ENCODE results near the gene CELSR3. TPM values are rescaled to one million over a fixed set of nuclear protein-coding genes. Genes with fewer than 3 reads are reported as not detected.

CELSR3 gene
- total RNA-seq, 1 experiment from 2014 or later: 1.1 TPM

DNA sequence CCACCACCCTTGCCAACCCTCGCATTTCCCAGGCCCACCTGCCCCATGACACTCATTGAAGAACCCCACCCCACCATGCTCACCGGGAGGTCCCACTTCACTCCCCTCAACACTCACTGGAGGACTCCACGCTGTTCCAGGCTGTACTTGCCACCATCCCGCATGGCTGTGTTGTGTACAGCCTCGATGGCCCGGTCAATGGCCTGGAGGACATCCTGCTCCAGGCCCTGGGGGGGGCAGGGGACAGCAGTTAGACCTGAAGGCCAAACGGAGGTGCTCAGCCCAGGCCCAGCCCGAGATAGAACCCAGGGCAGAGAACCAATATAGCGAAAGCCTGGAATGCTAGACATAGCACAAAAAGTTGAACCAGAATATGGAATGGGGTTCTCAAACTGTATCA, 20.1 kb upstream of the CELSR3 start:
- H2AFZ ChIP-seq (ENCODE audit: low read length): no peak overlapping the region
- ATAC-seq (no peak), DNase-seq (no peak)
- 0 out of 2 replicates have a peak, but pooled peaks cover 7% of the 10 kb centered on the region for H4K20me1 ChIP-seq (ENCODE audit: low read length)
- H3K27ac ChIP-seq (ENCODE audit: low read length): no peak overlapping the region
- TF ChIP-seq, protein P1, sequence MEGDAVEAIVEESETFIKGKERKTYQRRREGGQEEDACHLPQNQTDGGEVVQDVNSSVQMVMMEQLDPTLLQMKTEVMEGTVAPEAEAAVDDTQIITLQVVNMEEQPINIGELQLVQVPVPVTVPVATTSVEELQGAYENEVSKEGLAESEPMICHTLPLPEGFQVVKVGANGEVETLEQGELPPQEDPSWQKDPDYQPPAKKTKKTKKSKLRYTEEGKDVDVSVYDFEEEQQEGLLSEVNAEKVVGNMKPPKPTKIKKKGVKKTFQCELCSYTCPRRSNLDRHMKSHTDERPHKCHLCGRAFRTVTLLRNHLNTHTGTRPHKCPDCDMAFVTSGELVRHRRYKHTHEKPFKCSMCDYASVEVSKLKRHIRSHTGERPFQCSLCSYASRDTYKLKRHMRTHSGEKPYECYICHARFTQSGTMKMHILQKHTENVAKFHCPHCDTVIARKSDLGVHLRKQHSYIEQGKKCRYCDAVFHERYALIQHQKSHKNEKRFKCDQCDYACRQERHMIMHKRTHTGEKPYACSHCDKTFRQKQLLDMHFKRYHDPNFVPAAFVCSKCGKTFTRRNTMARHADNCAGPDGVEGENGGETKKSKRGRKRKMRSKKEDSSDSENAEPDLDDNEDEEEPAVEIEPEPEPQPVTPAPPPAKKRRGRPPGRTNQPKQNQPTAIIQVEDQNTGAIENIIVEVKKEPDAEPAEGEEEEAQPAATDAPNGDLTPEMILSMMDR (conservative IDR thresholded peaks at IDR 0.05; ENCODE audit: low read depth, low read length): no peak
- no peak for TF ChIP-seq EZH2phosphoT487 (IDR thresholded peaks at IDR 0.05; ENCODE audit: borderline replicate concordance, low read length)
- TF ChIP-seq EZH2 (IDR thresholded peaks at IDR 0.05; ENCODE audit: low read length, unreplicated experiment): no peak
- H3K27me3 ChIP-seq (ENCODE audit: low read length): no peaks in the 10 kb centered on the region
- H3K36me3 ChIP-seq (ENCODE audit: low read depth, low read length): peaks cover 42% of the 10 kb centered on the region
- no peaks in the 10 kb centered on the region for H3K9me3 ChIP-seq (ENCODE audit: low read length)
- peaks cover 30% of the 10 kb centered on the region for H3K79me2 ChIP-seq (ENCODE audit: low read length)
- ChIA-PET CTCF (no interaction called here), POLR2A (ENCODE audit: unreplicated experiment) (no interaction called here)
- intact Hi-C loops (cut with micrococcal nuclease): loop anchor here (5.0 kb wide), 1 partner anchor 120 kb away; the partner anchor contains the start of gene UCN2
- no TSS peak for BruUV-seq (replicated peaks)
- H3K4me1 ChIP-seq (ENCODE audit: insufficient read depth, low read length): peaks cover 20% of the 10 kb centered on the region
- peak overlapping the region; percentile 90; the same call in 1 of the 2 replicates for H3K4me3 ChIP-seq (ENCODE audit: low read length)
- peaks cover 4% of the 10 kb centered on the region for H3F3A ChIP-seq (ENCODE audit: low read length, unreplicated experiment)
- peak overlapping the region; percentile 96; the same call in 1 of the 2 replicates for H3K4me2 ChIP-seq (ENCODE audit: low read length)
- H3K9me2 ChIP-seq (replicated peaks; ENCODE audit: low read length): no peaks in the 10 kb centered on the region
- H3K9ac ChIP-seq (ENCODE audit: low read length): no peak overlapping the region

DNA sequence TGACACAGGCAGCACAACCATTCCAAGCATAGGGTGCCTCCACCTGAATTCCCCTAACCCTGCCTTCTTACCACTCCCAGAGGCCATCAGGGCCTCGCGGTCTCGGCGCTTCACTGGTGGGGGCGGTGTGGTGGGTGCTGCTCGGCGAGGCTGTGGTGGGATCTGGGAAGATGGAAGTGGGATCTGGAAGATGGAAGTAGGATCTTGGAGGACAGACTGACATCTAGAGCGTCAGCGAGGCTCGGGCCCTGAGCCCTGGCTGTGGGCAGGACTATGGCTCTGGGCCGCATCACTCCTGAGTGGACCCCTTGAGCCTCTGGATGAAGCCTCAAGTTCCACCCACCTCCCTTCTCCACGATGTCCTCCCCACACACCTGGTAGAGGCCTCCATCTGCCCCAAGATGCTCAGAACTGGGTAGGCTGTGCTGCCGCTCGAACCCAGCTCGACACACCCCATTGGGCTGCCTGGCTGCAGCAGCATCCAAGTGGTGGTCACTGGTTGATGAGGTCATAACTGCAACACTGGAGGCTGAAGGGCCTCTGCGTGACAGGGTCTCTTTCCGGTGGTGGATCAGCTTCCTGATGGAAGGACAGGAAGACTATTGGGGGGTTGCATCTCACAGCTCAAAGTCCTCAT, 19.4 kb upstream of the CELSR3 start:
- CTCF ChIA-PET: no interaction called here
- TF ChIP-seq, protein P1 (conservative IDR thresholded peaks at IDR 0.05; ENCODE audit: low read depth, low read length): no peak
- TF ChIP-seq EZH2phosphoT487 (IDR thresholded peaks at IDR 0.05; ENCODE audit: borderline replicate concordance, low read length) (no peak), EZH2 (IDR thresholded peaks at IDR 0.05; ENCODE audit: low read length, unreplicated experiment) (no peak)

DNA sequence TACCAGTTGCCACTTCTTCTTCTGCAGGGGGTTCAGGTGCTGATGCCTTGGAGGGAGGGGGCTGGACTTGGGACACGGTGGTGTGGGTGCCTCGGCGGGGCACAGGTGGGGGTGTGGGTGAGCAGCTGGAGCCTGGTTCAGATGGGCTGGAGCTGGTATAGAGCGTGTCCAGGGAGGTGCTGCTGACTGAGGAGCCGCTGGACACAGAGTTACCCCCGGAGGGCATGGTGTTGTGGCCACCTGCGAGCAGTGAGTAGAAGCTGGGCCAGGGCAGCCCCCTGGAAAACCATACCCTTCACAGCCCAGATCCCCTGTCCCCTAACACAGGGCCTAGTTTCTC, 18.8 kb upstream of the CELSR3 start:
- H3K27ac ChIP-seq (ENCODE audit: low read length): no peak overlapping the region
- H3F3A ChIP-seq (ENCODE audit: low read length, unreplicated experiment): peaks cover 2% of the 10 kb centered on the region
- no peaks in the 10 kb centered on the region for H3K9me3 ChIP-seq (ENCODE audit: low read length)
- ChIA-PET POLR2A (ENCODE audit: unreplicated experiment) (no interaction called here), CTCF (no interaction called here)
- DNase-seq (no peak), ATAC-seq (no peak)
- no peaks in the 10 kb centered on the region for H3K9me2 ChIP-seq (replicated peaks; ENCODE audit: low read length)
- H3K79me2 ChIP-seq (ENCODE audit: low read length): peaks cover 30% of the 10 kb centered on the region
- peaks cover 20% of the 10 kb centered on the region for H3K4me1 ChIP-seq (ENCODE audit: insufficient read depth, low read length)
- H3K27me3 ChIP-seq (ENCODE audit: low read length): no peaks in the 10 kb centered on the region
- no peak overlapping the region for H3K4me3 ChIP-seq (ENCODE audit: low read length)
- H3K4me2 ChIP-seq (ENCODE audit: low read length): no peak overlapping the region
- H3K9ac ChIP-seq (ENCODE audit: low read length): no peak overlapping the region
- intact Hi-C loops (cut with micrococcal nuclease): loop anchor here (5.0 kb wide), 1 partner anchor 119 kb away; the partner anchor contains the start of gene UCN2
- H2AFZ ChIP-seq (ENCODE audit: low read length): no peak overlapping the region
- peaks cover 46% of the 10 kb centered on the region for H3K36me3 ChIP-seq (ENCODE audit: low read depth, low read length)
- 0 out of 2 replicates have a peak, but pooled peaks cover 5% of the 10 kb centered on the region for H4K20me1 ChIP-seq (ENCODE audit: low read length)
- TF ChIP-seq, protein P1 (conservative IDR thresholded peaks at IDR 0.05; ENCODE audit: low read depth, low read length): no peak
- TF ChIP-seq EZH2phosphoT487 (IDR thresholded peaks at IDR 0.05; ENCODE audit: borderline replicate concordance, low read length) (no peak), EZH2 (IDR thresholded peaks at IDR 0.05; ENCODE audit: low read length, unreplicated experiment) (no peak)
- no TSS peak for BruUV-seq (replicated peaks)

More for the DNA sequence above, 19.4 kb upstream of the CELSR3 start:
- DNase-seq (no peak), ATAC-seq (no peak)
- Histone ChIP-seq H3K4me1 (ENCODE audit: insufficient read depth, low read length) (peaks cover 20% of the 10 kb centered on the region), H3K79me2 (ENCODE audit: low read length) (peaks cover 30% of the 10 kb centered on the region), H3K9me3 (ENCODE audit: low read length) (no peaks in the 10 kb centered on the region), H3K36me3 (ENCODE audit: low read depth, low read length) (peaks cover 46% of the 10 kb centered on the region), H2AFZ (ENCODE audit: low read length) (no peak overlapping the region), H3K4me3 (ENCODE audit: low read length) (no peak overlapping the region), H3K9ac (ENCODE audit: low read length) (no peak overlapping the region), H3K4me2 (ENCODE audit: low read length) (no peak overlapping the region), H3F3A (ENCODE audit: low read length, unreplicated experiment) (peaks cover 4% of the 10 kb centered on the region), H3K27me3 (ENCODE audit: low read length) (no peaks in the 10 kb centered on the region), H3K27ac (ENCODE audit: low read length) (no peak overlapping the region), H3K9me2 (replicated peaks; ENCODE audit: low read length) (no peaks in the 10 kb centered on the region), H4K20me1 (ENCODE audit: low read length) (0 out of 2 replicates have a peak, but pooled peaks cover 7% of the 10 kb centered on the region)
- intact Hi-C loops (cut with micrococcal nuclease): loop anchor here (5.0 kb wide), 1 partner anchor 120 kb away; the partner anchor contains the start of gene UCN2
- no TSS peak for BruUV-seq (replicated peaks)
- POLR2A ChIA-PET (ENCODE audit: unreplicated experiment): no interaction called here

Data from PC-3 (cell line).